ENCODE data around the gene ZRANB3.
"Not testable (repeated sequence)": the region's sequence is repeated elsewhere in the genome, so short reads cannot be mapped to it uniquely, and the experiment has no call there.

DNA sequence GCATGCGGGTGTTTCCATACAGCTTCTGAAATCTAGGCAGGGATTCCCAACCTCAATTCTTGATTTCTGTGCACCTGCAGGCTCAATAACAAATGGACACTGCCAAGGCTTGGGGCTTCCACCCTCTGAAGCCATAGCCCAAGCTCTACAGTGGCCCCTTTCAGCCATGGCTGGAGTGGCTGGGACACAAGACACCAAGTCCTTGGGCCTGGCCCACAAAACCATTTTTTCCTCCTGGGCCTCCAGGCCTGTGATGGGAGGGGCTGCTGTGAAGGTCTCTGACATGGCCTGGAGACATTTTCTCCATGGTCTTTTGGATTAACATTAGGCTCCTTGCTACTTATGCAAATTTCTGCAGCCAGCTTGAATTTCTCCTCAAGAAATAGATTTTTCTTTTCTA is 78.0 kb downstream of the ZRANB3 start:
- TF ChIP-seq, protein P1, sequence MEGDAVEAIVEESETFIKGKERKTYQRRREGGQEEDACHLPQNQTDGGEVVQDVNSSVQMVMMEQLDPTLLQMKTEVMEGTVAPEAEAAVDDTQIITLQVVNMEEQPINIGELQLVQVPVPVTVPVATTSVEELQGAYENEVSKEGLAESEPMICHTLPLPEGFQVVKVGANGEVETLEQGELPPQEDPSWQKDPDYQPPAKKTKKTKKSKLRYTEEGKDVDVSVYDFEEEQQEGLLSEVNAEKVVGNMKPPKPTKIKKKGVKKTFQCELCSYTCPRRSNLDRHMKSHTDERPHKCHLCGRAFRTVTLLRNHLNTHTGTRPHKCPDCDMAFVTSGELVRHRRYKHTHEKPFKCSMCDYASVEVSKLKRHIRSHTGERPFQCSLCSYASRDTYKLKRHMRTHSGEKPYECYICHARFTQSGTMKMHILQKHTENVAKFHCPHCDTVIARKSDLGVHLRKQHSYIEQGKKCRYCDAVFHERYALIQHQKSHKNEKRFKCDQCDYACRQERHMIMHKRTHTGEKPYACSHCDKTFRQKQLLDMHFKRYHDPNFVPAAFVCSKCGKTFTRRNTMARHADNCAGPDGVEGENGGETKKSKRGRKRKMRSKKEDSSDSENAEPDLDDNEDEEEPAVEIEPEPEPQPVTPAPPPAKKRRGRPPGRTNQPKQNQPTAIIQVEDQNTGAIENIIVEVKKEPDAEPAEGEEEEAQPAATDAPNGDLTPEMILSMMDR (IDR thresholded peaks at IDR 0.05): not testable (repeated sequence)
- TF ChIP-seq POLR2A, EP300 (IDR thresholded peaks at IDR 0.05): not testable (repeated sequence)

Measured in suprapubic skin (tissue), 3 donors.